HepG2 (cell line): Measurements from ENCODE around the gene RAPGEF5.

Experiments used
- ARNT2 ChIP-seq: sonication (generic); formaldehyde crosslinking; IDR thresholded peaks from 2 replicates; pipeline ENCODE4 v1.8.0; 2022; ENCODE audit warnings: mild to moderate bottlenecking, low read depth, missing genetic modification reagents, moderate library complexity
- CREB1 ChIP-seq, 2 experiments: fragments of 450-650 bp in 1 of 2; IDR thresholded peaks; 2 replicates each; pipeline ENCODE4 v1.6.1; 2016 to 2017; ENCODE audit warnings: control low read depth in 1 of 2, mild to moderate bottlenecking in 1 of 2, missing compliant biosample characterization in 1 of 2, missing genetic modification characterization in 1 of 2
- ESRRA ChIP-seq: sonication (generic); formaldehyde crosslinking; IDR thresholded peaks from 2 replicates; pipeline ENCODE4 v1.5.1; 2020; ENCODE audit warnings: mild to moderate bottlenecking, low read depth, missing genetic modification reagents
- GABPB1 ChIP-seq: IDR thresholded peaks from 2 replicates; pipeline ENCODE4 v1.6.1; 2016; ENCODE audit warnings: mild to moderate bottlenecking, missing genetic modification reagents, moderate library complexity, missing compliant biosample characterization
- NFYB ChIP-seq: sonication (generic); formaldehyde crosslinking; IDR thresholded peaks from 2 replicates; pipeline ENCODE4 v1.4.0; 2020; ENCODE audit warnings: missing genetic modification reagents
- TAF1 ChIP-seq: sonication (generic); formaldehyde crosslinking; IDR thresholded peaks from 2 replicates; pipeline ENCODE4 v1.4.0; 2020; ENCODE audit warnings: missing genetic modification reagents
- ZNF234 ChIP-seq: sonication (generic); formaldehyde crosslinking; conservative IDR thresholded peaks from 2 replicates; pipeline ENCODE4 v1.5.1; 2020; ENCODE audit warnings: mild to moderate bottlenecking, missing genetic modification reagents
- ZNF773 ChIP-seq: sonication (generic); formaldehyde crosslinking; IDR thresholded peaks from 2 replicates; pipeline ENCODE4 v1.4.0; 2020; ENCODE audit warnings: missing genetic modification reagents, borderline replicate concordance
- TF ChIP-seq, protein P1 (sequence below): sonication (generic); formaldehyde crosslinking; IDR thresholded peaks from 2 replicates; pipeline ENCODE4 v1.5.1; 2020; ENCODE audit warnings: missing genetic modification reagents, mild to moderate bottlenecking, borderline replicate concordance
- TF ChIP-seq, protein P2 (sequence below): sonication (generic); formaldehyde crosslinking; IDR thresholded peaks from 2 replicates; pipeline ENCODE4 v1.5.0; 2020; ENCODE audit warnings: mild to moderate bottlenecking, missing genetic modification reagents, moderate library complexity
- TF ChIP-seq, protein P3 (sequence below): sonication (generic); formaldehyde crosslinking; IDR thresholded peaks from 2 replicates; pipeline ENCODE4 v1.4.0; 2020; ENCODE audit warnings: missing genetic modification reagents

DNA sequence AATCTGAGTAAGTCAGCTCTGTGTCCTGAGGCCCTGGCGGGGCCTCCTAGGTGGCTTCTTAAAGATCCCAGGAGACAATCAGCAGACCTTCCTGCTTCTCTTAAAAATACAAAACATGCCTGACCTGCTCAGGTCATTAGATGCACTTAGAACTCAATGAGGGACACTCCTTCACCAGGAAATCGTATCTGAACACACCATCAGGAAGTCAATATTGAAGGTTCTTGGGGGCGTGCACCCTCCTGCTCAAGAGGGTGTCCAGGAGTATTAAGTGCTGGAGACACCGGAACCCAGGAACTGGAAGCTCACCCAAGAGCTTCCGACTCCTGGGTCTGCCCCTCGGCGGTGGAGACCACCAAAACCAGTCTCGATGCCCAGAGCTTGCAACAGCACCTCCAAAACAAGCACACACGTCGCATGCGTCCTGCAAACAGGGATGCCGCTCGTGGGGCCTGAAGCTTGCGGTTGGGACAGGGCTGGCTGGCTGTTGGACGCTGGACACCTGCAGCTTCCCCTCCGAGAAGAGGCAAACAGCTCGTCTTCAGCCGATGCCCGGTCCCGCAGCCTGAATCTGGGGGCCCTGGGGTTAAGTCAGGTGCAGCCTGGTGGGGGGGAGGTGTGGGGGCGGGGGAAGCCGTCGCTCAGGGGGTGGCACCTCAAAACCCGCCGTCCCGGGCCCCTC is 803 bp downstream of the RAPGEF5 start:
- TF ChIP-seq NFYB, result no peak
- TF ChIP-seq, protein P1, sequence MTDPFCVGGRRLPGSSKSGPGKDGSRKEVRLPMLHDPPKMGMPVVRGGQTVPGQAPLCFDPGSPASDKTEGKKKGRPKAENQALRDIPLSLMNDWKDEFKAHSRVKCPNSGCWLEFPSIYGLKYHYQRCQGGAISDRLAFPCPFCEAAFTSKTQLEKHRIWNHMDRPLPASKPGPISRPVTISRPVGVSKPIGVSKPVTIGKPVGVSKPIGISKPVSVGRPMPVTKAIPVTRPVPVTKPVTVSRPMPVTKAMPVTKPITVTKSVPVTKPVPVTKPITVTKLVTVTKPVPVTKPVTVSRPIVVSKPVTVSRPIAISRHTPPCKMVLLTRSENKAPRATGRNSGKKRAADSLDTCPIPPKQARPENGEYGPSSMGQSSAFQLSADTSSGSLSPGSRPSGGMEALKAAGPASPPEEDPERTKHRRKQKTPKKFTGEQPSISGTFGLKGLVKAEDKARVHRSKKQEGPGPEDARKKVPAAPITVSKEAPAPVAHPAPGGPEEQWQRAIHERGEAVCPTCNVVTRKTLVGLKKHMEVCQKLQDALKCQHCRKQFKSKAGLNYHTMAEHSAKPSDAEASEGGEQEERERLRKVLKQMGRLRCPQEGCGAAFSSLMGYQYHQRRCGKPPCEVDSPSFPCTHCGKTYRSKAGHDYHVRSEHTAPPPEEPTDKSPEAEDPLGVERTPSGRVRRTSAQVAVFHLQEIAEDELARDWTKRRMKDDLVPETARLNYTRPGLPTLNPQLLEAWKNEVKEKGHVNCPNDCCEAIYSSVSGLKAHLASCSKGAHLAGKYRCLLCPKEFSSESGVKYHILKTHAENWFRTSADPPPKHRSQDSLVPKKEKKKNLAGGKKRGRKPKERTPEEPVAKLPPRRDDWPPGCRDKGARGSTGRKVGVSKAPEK (CRISPR knock-in tag), result no peak
- 0 out of 2 replicates have a peak, but pooled peaks have one; percentile 27 for TF ChIP-seq GABPB1 (CRISPR knock-in tag)
- no peak for TF ChIP-seq ARNT2 (CRISPR knock-in tag)
- TF ChIP-seq ZNF773 (CRISPR knock-in tag), result no peak
- TF ChIP-seq TAF1 (CRISPR knock-in tag), result peak; percentile 54; the same call in 1 of the 2 replicates
- TF ChIP-seq, protein P2, sequence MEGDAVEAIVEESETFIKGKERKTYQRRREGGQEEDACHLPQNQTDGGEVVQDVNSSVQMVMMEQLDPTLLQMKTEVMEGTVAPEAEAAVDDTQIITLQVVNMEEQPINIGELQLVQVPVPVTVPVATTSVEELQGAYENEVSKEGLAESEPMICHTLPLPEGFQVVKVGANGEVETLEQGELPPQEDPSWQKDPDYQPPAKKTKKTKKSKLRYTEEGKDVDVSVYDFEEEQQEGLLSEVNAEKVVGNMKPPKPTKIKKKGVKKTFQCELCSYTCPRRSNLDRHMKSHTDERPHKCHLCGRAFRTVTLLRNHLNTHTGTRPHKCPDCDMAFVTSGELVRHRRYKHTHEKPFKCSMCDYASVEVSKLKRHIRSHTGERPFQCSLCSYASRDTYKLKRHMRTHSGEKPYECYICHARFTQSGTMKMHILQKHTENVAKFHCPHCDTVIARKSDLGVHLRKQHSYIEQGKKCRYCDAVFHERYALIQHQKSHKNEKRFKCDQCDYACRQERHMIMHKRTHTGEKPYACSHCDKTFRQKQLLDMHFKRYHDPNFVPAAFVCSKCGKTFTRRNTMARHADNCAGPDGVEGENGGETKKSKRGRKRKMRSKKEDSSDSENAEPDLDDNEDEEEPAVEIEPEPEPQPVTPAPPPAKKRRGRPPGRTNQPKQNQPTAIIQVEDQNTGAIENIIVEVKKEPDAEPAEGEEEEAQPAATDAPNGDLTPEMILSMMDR, result no peak
- TF ChIP-seq, protein P3, sequence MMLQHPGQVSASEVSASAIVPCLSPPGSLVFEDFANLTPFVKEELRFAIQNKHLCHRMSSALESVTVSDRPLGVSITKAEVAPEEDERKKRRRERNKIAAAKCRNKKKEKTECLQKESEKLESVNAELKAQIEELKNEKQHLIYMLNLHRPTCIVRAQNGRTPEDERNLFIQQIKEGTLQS (CRISPR knock-in tag), result no peak
- no peak for TF ChIP-seq ESRRA (CRISPR knock-in tag)
- no peak for TF ChIP-seq ZNF234 (CRISPR knock-in tag)
- TF ChIP-seq CREB1 (IDR thresholded peaks at IDR 0.05), result no peak
- no peak for TF ChIP-seq CREB1 (CRISPR knock-in tag; IDR thresholded peaks at IDR 0.05)
